AG09309 (cell line): Measurements from ENCODE around the gene CIT.

Source experiments
- DNase-seq: peaks from one replicate; pipeline ENCODE4 v3.0.0-alpha.2; 2010; ENCODE audit warnings: low read depth
- H3K4me3 ChIP-seq: 2 replicates; pipeline ENCODE4 v1.5.1; 2011; ENCODE audit warnings: mild to moderate bottlenecking, low read depth, low read length, moderate library complexity; ENCODE audit not compliant: control insufficient read depth
- TF ChIP-seq, protein P1 (sequence below): IDR thresholded peaks from 2 replicates; pipeline ENCODE4 v1.5.1; 2011; ENCODE audit warnings: mild to moderate bottlenecking, low read depth, low read length, inconsistent platforms; ENCODE audit not compliant: insufficient read depth, control insufficient read depth; ENCODE audit errors: missing control alignments

CIT gene

DNA sequence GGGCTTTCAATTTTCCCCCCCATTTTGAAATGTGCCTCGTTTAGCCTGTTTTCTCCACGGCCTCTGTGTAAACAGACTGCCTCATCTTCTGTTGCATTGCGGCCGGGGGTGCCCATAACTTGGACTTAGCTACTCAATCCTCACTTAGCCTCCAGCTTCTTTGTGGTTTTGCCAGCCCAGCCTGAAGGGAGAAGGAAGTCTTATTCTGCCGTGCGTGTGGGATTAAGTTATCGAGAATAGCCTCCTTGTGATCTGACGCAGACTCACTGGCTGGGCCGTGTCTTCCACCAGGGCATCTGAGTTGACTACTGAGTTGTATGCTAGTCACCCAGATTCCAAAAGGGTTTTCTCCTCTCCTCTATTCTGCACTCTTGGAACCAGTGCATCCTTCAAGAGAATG, 201.1 kb downstream of the CIT start:
- no peak overlapping the region for H3K4me3 ChIP-seq
- no peak for DNase-seq
- TF ChIP-seq, protein P1, sequence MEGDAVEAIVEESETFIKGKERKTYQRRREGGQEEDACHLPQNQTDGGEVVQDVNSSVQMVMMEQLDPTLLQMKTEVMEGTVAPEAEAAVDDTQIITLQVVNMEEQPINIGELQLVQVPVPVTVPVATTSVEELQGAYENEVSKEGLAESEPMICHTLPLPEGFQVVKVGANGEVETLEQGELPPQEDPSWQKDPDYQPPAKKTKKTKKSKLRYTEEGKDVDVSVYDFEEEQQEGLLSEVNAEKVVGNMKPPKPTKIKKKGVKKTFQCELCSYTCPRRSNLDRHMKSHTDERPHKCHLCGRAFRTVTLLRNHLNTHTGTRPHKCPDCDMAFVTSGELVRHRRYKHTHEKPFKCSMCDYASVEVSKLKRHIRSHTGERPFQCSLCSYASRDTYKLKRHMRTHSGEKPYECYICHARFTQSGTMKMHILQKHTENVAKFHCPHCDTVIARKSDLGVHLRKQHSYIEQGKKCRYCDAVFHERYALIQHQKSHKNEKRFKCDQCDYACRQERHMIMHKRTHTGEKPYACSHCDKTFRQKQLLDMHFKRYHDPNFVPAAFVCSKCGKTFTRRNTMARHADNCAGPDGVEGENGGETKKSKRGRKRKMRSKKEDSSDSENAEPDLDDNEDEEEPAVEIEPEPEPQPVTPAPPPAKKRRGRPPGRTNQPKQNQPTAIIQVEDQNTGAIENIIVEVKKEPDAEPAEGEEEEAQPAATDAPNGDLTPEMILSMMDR = no peak

DNA sequence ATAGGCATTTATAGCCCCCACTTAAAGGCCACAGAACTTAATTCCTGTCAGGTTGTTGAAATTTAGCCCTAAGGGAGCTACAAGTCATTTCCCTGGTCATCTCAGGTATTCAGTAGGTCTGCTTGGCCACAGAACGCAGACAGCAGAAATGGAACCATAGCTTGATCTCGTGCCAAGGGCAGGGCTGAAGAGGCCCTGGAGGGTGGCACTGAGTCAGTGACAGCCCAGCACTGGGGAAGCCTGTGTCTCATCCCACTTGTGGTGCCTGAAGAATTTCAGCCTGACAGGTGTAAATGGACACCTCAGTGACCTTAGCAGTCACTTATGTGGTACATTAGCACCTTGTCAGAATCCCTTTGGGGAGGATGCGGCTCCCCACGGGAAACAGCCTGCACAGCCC, 202.6 kb downstream of the CIT start:
- H3K4me3 ChIP-seq = no peak overlapping the region
- DNase-seq = no peak
- TF ChIP-seq, protein P1 = no peak

DNA sequence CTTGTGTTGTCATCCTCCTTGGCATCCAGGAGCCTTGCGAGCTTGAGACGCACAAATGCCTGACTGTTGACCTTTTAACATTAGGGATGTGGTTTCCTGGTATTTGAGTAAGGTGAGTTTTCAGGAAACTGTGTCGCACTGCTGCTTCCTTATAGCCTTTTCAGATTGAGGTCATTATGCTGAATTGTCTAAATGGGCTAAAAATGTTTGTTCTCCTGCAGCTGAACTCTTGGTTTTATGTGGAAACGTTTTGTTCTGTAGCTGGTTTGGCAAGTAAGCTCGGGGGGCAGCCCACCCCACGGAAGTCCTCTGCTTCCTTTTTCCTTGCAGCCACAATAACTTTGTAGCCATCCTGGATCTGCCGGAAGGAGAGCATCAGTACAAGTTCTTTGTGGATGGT, 203.5 kb downstream of the CIT start:
- H3K4me3 ChIP-seq = no peak overlapping the region
- TF ChIP-seq, protein P1 = no peak
- no peak for DNase-seq

DNA sequence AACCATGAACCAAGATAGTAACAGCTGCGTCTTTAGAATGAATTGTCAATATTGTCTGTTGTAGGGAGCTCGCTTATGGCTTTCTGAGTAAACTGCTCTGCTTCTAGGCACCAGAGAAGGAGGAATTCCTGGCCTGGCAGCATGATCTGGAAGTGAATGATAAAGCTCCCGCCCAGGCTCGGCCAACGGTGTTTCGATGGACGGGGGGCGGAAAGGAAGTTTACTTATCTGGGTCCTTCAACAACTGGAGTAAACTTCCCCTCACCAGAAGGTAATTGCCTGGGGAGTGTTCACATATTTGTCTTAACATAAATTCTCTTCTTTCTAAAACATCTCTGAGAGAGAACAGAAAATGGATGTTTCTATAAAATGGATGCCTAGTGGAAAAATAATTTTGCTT, 204.9 kb downstream of the CIT start:
- TF ChIP-seq, protein P1 = no peak
- DNase-seq = no peak

DNA sequence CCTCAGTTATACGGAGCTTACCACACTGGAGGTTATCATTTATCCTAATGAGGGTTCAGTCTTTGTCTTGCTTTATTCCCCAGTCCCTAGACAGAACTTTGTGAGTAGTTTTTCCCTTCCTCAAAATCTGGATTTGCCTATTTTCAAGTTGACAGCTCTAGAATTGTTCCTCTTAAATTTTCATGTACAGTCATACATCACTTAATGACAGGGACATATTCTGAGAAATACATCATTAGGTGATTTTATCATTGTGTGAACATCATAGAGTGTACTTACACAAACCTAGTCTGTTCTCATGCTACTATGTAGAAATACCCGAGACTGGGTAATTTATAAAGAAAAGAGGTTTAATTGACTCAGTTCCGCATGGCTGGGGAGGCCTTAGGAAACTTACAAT, 206.1 kb downstream of the CIT start:
- TF ChIP-seq, protein P1 = no peak
- no peak for DNase-seq
- H3K4me3 ChIP-seq = no peak overlapping the region

More for the DNA sequence above, 204.9 kb downstream of the CIT start:
- H3K4me3 ChIP-seq = no peak overlapping the region

DNA sequence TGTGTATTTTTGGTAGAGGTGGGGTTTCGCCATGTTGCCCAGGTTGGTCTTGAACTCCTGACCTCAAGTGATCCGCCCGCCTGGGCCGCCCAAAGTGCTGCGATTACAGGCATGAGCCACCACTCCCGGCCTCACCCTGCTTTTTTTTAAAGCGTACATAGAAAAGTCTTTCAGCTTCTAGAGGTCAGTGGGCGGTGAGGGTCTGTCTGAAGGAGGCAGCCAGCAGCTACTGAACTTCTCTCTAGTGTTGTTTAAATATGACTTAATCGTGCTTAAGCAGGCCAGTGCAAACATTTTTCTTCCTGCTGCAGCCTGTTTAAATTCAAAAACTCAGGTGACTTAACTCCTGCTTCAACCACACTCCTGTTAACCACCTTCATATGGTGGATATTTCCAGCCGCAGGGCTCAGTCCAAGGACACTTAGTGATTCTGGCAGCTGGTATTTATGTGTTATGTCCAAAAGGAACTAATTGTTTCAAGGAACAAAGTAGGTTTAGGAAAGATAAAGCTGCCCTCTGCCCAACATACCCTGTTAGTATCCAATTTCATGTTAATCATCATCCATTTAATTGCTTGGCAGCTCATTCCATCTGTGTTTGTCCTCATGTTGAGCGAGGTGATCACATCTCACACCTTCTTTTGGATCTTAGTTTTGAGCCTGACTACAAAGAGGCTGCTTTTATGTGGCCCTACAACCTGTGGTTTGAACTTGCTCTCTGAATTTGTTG, 207.2 kb downstream of the CIT start:
- no peak for DNase-seq

More for the DNA sequence above, 207.2 kb downstream of the CIT start:
- H3K4me3 ChIP-seq = no peak overlapping the region; the same call in 1 of the 2 replicates
- TF ChIP-seq, protein P1 = no peak
